Cortex of kidney (tissue), 1 donor: ENCODE measurements around the gene RECK.
"Not testable (repeated sequence)": the region's sequence is repeated elsewhere in the genome, so short reads cannot be mapped to it uniquely, and the experiment has no call there.

Source experiments
- DNase-seq: peaks from one replicate; lab custom pipeline; 2025; lab: John Stamatoyannopoulos, UW

Gene RECK

GRCh38 chr9:36156116-36156515 is 119.4 kb downstream of the RECK start:
- DNase-seq = no peak

GRCh38 chr9:36158122-36158521 is 121.4 kb downstream of the RECK start:
- no peak for DNase-seq

- DNase-seq = no peak
These were observed 122.2 kb downstream of the RECK start for GRCh38 chr9:36158917-36159316.

- not testable (repeated sequence) for DNase-seq
These were observed 122.8 kb downstream of the RECK start for GRCh38 chr9:36159509-36159908.

GRCh38 chr9:36160126-36160525 is 123.4 kb downstream of the RECK start:
- not testable (repeated sequence) for DNase-seq

GRCh38 chr9:36161187-36161586 is 124.5 kb downstream of the RECK start:
- no peak for DNase-seq

- DNase-seq = no peak
These were observed 125.6 kb downstream of the RECK start for GRCh38 chr9:36162211-36162738.

- DNase-seq = no peak
These were observed 126.5 kb downstream of the RECK start for GRCh38 chr9:36163049-36163785.

- no peak for DNase-seq
These were observed 127.1 kb downstream of the RECK start for GRCh38 chr9:36163786-36164170.

GRCh38 chr9:36164372-36164771 is 127.7 kb downstream of the RECK start:
- DNase-seq = no peak

- DNase-seq = no peak
These were observed 128.3 kb downstream of the RECK start for GRCh38 chr9:36164989-36165388.

GRCh38 chr9:36165826-36166167 is 129.1 kb downstream of the RECK start:
- DNase-seq = no peak

GRCh38 chr9:36166168-36166927 is 129.6 kb downstream of the RECK start:
- no peak for DNase-seq

GRCh38 chr9:36169166-36169565 is 132.5 kb downstream of the RECK start, which contains the start of gene CCIN:
TSS of gene CCIN (plus strand) at chr9:36169388. CDS start at chr9:36169503, 115 bp downstream.
- DNase-seq = no peak

- no peak for DNase-seq
These were observed 133.0 kb downstream of the RECK start for GRCh38 chr9:36169708-36170107.

- no peak for DNase-seq
These were observed 133.8 kb downstream of the RECK start for GRCh38 chr9:36170531-36170930.

GRCh38 chr9:36173861-36174260 is 137.1 kb downstream of the RECK start:
- no peak for DNase-seq
